ELF-1 (cell line): ENCODE measurements around the gene SH3BP4.

Source experiments
- DNase-seq: peaks from one replicate; pipeline ENCODE4 v3.0.0-alpha.2; 2016; ENCODE audit warnings: low read depth, low spot score

SH3BP4 gene

DNA sequence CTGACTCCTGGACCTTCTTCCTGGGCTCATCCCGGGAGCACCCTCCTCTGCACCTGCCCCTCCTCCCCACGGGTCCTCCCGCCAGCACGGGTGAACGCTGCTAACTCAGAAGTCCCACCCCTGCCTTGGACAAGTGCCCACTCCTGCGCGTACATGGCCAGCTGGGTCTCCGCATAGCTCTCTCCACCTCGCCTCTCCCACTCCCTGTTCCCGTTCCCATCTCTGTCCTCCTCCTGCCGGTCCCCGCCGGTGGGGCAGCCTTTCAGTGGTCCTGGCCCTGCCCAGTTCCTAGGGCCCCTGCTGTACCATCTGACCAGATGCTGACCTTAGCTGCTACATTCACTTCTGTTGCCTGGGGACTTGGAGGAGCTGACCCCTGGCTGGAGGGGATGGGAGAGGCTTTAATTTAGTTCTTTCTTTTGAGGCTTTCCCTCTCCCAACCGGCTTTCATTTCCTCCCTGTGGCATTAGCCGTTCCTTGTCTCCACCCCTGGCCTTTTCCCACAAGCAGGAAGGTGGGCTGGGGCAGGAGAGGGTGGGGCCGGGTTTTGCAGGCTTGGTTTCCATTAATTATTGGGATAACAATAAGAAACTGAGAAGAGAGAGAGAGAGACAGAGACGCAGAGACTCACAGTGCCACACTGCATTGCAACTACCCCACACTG lies 136.1 kb downstream of the SH3BP4 start:
- DNase-seq, result peak; percentile 50

DNA sequence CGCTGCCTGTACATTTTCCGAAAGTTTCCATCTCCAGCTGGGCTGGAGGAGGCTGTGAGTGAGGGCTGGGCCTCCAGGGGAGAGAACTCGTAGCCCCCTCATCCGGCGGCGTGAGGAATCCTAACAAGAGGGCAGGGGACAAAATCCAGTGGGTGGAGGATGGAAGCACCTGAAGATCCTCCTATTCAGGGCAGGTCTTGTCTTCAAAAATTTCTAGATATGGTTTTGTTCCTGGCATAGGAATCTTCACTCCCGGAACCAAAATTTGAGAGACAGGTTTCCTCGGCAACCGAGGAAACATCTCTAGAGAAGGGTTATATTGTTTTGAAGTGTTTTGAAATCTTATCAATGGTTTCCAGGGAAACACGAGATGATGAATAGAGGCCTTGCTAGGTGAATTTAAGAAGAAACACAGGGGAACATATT lies 136.7 kb downstream of the SH3BP4 start:
- DNase-seq, result peak; percentile 41

DNA sequence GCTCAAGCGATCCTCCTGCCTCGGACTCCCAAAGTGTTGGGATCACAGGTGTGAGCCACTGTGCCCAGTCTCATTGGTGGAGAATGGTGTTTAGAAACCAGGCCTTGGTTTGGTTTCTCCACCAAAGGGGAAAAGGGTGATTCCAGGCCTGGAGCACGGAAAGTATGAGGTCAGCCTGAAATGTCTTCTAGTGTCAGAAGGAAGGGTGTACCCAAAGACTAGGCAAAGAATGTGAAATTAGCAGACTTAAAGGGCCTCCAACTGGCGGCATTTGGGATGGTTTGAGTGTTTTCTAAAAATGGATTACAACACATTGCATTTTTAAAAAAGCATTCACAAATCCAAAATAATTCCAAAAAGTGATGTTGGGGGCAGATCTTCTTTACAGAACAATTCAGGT lies 139.6 kb downstream of the SH3BP4 start:
- no peak for DNase-seq

DNA sequence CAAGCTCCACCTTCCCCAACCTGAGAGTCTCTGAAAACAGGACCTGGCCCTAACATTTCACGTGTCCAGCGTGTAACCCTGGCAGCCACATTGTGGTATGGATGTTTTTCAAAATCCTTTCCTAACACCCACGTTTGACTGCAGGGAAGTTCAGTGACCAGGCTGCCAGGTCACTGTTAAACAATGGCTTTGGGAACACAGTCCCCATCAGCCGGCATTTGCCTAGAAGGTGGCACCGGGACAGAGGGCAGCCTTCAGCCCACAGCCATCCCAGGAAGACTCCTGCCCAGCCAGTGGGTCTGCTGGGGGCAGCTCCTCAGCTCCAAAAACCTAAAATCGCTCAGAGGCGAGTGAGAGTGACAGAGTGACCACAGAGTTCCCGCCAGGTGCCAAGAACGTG lies 140.2 kb downstream of the SH3BP4 start:
- no peak for DNase-seq

DNA sequence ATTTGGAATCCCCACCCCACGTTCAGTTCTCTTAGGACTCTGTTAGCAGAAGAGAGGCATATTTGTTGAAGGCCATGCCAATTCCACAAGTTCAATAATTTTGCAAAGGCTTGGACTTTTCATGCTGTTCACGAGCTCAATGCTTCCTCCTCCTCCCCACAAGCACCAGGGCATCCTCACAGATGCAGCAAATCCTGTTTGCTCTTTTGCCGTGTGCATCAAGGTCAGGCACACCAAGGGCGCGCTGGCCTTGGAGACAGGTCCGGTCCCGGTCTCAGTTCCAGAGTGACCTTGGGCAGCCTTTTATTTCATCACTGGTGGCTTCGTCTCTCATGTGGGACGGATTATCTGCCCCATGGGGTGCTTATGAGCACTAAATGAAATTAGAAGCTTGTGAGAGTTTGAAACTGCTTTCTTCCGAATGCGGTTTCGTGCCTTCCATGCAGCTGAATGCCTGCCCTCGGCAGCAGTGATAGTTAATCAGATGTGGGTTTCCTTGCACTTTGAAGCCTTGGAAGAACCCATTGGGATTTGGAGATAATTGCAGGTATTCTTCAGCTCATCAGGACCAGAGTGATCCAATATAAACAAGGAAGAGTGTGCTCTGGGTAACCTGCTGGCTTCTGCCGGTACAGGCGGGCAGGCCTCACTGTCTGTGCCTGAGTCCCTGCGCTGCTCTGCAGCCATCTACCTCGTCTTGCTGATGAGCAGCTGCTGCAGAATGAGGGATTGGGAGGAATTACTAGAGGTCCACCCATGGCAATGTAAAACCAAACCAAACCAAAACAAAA lies 140.8 kb downstream of the SH3BP4 start:
- DNase-seq, result no peak

DNA sequence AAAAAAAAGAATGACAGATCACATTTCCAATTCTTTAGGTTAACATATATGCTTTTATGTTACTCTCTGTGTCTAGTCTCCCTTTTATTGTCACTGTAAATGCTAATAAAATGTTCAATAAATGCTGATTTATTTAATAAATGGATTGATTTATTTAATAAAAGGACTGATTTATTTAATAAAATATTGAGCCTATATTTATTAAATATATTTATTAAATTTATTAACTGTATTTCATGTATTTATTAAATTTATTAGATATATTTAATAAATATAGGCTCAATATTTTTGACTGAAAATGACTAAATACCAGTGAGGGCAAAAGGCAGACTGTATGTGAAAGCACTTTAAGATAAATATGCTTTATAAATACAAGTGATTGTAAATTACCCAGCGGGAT lies 142.6 kb downstream of the SH3BP4 start:
- DNase-seq, result no peak

DNA sequence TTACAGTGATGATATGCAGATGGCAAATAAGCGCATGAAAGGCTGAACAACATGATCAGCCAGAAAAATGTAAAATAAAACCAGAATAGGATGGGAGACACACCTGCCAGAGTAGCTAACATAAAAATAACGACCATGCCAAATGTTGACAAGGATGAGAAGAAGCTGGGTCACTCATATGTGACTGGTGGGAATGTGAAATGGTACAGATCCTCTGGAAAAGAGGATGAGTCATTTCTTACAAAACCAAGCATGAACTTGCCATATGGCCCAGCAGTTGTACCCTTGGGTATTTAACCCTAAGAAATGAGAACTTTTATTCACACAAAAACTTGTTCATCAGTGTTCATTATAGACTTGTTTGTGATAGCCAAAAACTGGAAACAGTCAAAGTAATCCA lies 143.8 kb downstream of the SH3BP4 start:
- no peak for DNase-seq

DNA sequence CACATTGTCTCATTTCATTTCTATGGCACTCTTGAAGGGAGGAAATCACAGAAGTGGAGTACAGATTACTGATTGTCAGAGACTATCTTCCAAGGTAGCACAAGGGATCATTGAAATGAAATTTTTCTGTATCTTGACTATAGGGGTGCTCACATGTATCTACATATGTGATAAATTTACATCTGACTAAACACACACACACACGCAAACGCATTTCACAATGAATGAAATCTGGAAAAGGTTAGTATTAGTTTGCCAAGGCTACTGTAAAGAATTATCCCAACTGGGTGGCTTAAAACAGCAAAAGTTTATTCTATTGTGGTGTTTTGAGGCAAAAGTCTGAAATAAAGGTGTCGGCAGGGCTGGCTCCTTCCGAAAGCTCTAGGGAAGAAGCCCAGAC lies 144.6 kb downstream of the SH3BP4 start:
- no peak for DNase-seq

DNA sequence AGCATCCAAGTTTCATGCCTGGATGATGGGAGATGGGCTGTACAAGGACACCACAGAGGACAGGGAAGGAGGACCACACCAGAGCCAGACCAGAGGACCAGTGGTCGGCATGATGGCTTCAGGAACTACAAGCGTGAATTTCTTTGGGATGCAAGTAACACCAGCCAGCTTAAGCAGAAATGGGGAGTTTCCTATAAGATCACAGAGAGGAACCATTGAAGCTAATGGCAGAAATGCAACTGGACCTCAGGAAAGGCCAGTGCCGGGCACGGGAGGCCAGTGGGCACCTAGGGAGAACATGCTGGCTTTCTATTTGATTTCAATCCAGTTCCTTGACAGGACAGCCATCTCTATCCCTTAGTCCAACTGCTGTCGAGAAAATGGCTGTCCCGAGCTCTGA lies 145.4 kb downstream of the SH3BP4 start:
- no peak for DNase-seq

DNA sequence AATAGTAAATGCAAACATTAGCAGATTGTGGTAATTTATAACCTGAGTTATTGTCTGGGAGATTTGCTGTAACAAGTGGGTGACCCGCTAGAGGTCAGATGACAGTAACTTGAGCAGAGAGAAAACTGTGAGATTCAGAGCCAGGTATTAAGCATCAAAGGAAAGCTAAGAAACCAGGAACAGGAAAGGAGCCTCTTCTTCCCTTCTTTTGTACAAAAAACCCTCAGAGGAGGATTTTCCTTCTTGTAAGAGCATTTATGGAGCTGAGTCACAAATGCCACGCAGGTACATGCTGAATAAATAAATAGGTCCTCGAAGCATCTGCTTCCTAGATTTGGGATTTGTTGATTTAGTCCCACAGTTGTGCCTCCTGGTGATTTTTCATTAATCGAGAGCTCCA lies 146.5 kb downstream of the SH3BP4 start:
- DNase-seq, result no peak

DNA sequence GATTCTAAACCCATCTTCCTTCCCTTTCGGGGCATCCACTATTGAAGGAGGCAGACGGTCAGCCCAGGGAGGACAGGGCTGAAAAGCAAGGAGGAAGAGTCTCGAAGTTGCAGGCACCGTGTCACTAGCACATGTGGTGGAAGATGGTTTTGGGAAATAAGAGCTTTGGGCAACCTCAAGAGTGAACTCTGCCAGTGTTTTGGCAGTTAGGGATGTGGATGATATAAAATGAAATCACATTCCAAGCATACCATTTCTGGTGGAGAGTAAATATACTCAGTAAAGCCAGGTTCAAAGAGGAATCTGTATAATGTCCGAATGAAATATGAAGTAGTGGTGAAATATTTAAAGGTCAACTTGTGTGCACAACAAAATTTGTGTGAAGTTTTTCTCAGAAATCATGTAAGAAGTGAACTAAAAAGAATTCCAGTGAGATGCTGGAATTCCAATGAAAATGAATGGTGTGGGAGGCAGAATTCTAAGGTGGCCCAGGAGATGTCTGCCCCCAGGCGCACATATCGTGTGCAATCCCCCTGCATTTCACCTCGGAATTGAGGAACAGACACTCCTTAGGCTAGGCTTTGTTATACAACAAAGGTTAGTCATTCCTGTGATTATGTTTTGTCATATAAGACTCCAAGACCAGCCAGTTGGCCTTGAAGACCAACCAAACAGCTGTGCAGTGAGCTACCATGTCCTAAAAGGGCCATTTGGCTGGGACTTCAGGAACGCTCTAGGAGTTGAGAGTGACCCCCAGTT lies 147.1 kb downstream of the SH3BP4 start:
- DNase-seq, result no peak

DNA sequence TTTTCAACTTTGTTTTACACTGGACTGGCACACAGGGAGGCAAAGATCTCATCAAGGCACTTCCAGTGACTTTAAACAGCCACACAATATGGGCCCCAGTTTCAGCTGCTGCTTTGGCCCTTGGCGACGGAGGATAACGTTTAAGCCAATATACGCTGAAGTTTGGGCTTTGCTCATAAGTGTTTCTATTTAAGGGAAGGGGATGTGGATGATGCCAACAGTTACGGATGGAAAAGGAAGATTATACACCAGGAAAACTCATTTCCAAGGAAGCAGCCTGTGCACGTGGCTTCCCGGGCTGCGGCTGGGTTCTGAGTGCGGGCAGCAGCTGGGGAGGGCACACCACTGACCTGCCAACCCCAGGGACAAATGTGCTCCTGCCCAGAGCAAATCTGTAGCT lies 151.1 kb downstream of the SH3BP4 start:
- no peak for DNase-seq
